CD14-positive monocyte (primary cell): Measurements from ENCODE around the gene SHROOM2. TPM values are rescaled to one million over a fixed set of nuclear protein-coding genes. Genes with fewer than 3 reads are reported as not detected.

ENCODE experiments used
- DNase-seq, 3 donors: peaks; one replicate each; pipeline ENCODE4 v3.0.0-alpha.2; 2011 to 2022
- H2AFZ ChIP-seq: 2 replicates; pipeline ENCODE4 v1.6.0; 2012; ENCODE audit warnings: mild to moderate bottlenecking, low read depth, low read length, inconsistent platforms; ENCODE audit not compliant: insufficient read depth, poor library complexity, severe bottlenecking
- H3K27ac ChIP-seq, 2 donors: 1 replicate in 1 of 2; 2 replicates in 1 of 2; pipeline ENCODE4 v1.5.1; 2012 to 2013; ENCODE audit warnings: low read length in 2 of 2, control low read depth in 1 of 2, inconsistent platforms in 1 of 2, low read depth in 1 of 2, mild to moderate bottlenecking in 1 of 2
- H3K27me3 ChIP-seq, 2 donors: one replicate each; pipeline versions ENCODE4 v1.6.0 to v1.6.1; 2011 to 2013; ENCODE audit warnings: low read length in 2 of 2; ENCODE audit not compliant: control insufficient read depth in 2 of 2, insufficient read depth in 2 of 2
- H3K36me3 ChIP-seq, 2 donors: replicated peaks in 1 of 2; 1 replicate in 1 of 2; 2 replicates in 1 of 2; pipeline versions ENCODE4 v1.5.1 to v1.6.1; 2012 to 2013; ENCODE audit warnings: low read length in 2 of 2, control low read depth in 1 of 2, inconsistent platforms in 1 of 2, mild to moderate bottlenecking in 1 of 2; ENCODE audit not compliant: insufficient read depth in 2 of 2, control insufficient read depth in 1 of 2
- H3K4me1 ChIP-seq, 2 donors: 1 replicate in 1 of 2; 2 replicates in 1 of 2; pipeline versions ENCODE4 v1.5.1 to v1.6.1; 2012 to 2013; ENCODE audit warnings: low read length in 2 of 2, control low read depth in 1 of 2, inconsistent platforms in 1 of 2, mild to moderate bottlenecking in 1 of 2, moderate library complexity in 1 of 2; ENCODE audit not compliant: insufficient read depth in 2 of 2, control insufficient read depth in 1 of 2
- H3K4me2 ChIP-seq: replicated peaks from 2 replicates; pipeline ENCODE3; 2012; ENCODE audit warnings: low read length, moderate library complexity, mild to moderate bottlenecking; ENCODE audit not compliant: poor library complexity, severe bottlenecking; ENCODE audit errors: extremely low read depth
- H3K4me3 ChIP-seq, 3 experiments: fragments of 200-600 bp in 1 of 3; sonication (generic) in 1 of 3; replicated peaks in 1 of 3; 1 replicate in 2 of 3; 2 replicates in 1 of 3; pipeline ENCODE4 v1.5.1; 2011 to 2013; ENCODE audit warnings: low read length in 3 of 3, mild to moderate bottlenecking in 3 of 3, control low read depth in 2 of 3, low read depth in 2 of 3, inconsistent platforms in 1 of 3, moderate library complexity in 1 of 3
- H3K79me2 ChIP-seq: 2 replicates; pipeline ENCODE4 v1.6.0; 2012; ENCODE audit warnings: mild to moderate bottlenecking, control low read depth, inconsistent platforms, low read length, moderate library complexity; ENCODE audit not compliant: insufficient read depth
- H3K9ac ChIP-seq: 2 replicates; pipeline ENCODE4 v1.6.0; 2017; ENCODE audit warnings: low read length, mild to moderate bottlenecking; ENCODE audit not compliant: insufficient read depth, poor library complexity, severe bottlenecking
- H3K9me3 ChIP-seq, 2 donors: replicated peaks in 1 of 2; 1 replicate in 1 of 2; 2 replicates in 1 of 2; pipeline versions ENCODE4 v1.5.1 to v1.6.1; 2012 to 2013; ENCODE audit warnings: low read length in 2 of 2, control low read depth in 1 of 2; ENCODE audit not compliant: control insufficient read depth in 1 of 2, insufficient read depth in 1 of 2
- H4K20me1 ChIP-seq: 2 replicates; pipeline ENCODE4 v1.6.0; 2012; ENCODE audit warnings: mild to moderate bottlenecking, low read length, control low read depth, moderate library complexity; ENCODE audit not compliant: insufficient read depth
- H3K27ac Mint-ChIP-seq, 7 donors: one replicate each; pipeline ENCODE4 v1.8.0; 2020; ENCODE audit warnings: mild to moderate bottlenecking in 7 of 7, mixed read lengths in 7 of 7, moderate library complexity in 6 of 7, inconsistent platforms in 2 of 7
- H3K27me3 Mint-ChIP-seq, 3 donors: one replicate each; pipeline ENCODE4 v1.8.0; 2021 to 2022; ENCODE audit warnings: low read depth in 3 of 3, mild to moderate bottlenecking in 3 of 3, mixed read lengths in 3 of 3, moderate library complexity in 3 of 3, inconsistent platforms in 1 of 3
- H3K36me3 Mint-ChIP-seq, 2 donors: one replicate each; pipeline ENCODE4 v1.8.0; 2020; ENCODE audit warnings: mixed read lengths in 2 of 2, inconsistent platforms in 1 of 2, mild to moderate bottlenecking in 1 of 2
- H3K4me1 Mint-ChIP-seq: one replicate; pipeline ENCODE4 v1.8.0; 2020; ENCODE audit warnings: mild to moderate bottlenecking, mixed read lengths
- H3K4me3 Mint-ChIP-seq, 2 donors: one replicate each; pipeline ENCODE4 v1.8.0; 2020; ENCODE audit warnings: mild to moderate bottlenecking in 2 of 2, mixed read lengths in 2 of 2, moderate library complexity in 1 of 2
- H3K9me3 Mint-ChIP-seq, 7 donors: one replicate each; pipeline ENCODE4 v1.8.0; 2020 to 2022; ENCODE audit warnings: mixed read lengths in 7 of 7, mild to moderate bottlenecking in 6 of 7, moderate library complexity in 6 of 7, inconsistent platforms in 2 of 7
- CTCF ChIP-seq: fragments of 200-600 bp; IDR thresholded peaks from one replicate; pipeline ENCODE4 v1.8.0; 2022; ENCODE audit warnings: antibody characterized with exemption, mild to moderate bottlenecking
- WGBS: methylation state at CpG from one replicate; pipeline ENCODE4 v1.1.5; 2013; ENCODE audit warnings: missing lambda C conversion rate; ENCODE audit not compliant: insufficient coverage; 5-methylcytosine and 5-hydroxymethylcytosine counted together
- intact Hi-C, 2 donors: fragments of 100-400 bp; cut with micrococcal nuclease; formaldehyde crosslinking; loops; one replicate each; pipeline versions ENCODE4 v1.15.0 to v1.15.1; 2023
- polyA plus RNA-seq, 3 donors: library from polyadenylated mRNA; depleted of rRNA in 1 of 3; unstranded in 2 of 3; stranded (reverse) in 1 of 3; fragments of 300-500 nt in 2 of 3; fragments of >200 nt in 1 of 3; fragmentation: Illumina TruSeq in 2 of 3; gene quantifications; 1 replicate in 2 of 3; 2 replicates in 1 of 3; pipeline ENCODE4 v1.2.3, GENCODE V29; 2012 to 2021

Gene SHROOM2
- polyA plus RNA-seq, 3 donors: not detected

GRCh38 chrX:9789555-9789954, 3.3 kb downstream of the SHROOM2 start:
- Histone ChIP-seq H3K27me3 (peaks cover 33 to 49% of the 10 kb centered on the region in 2 donors), H2AFZ (no peak overlapping the region), H3K36me3 (no peaks in the 10 kb centered on the region), H3K4me3 (no peak overlapping the region), H3K4me1 (no peaks in the 10 kb centered on the region), H3K9ac (no peak overlapping the region), H4K20me1 (no peaks in the 10 kb centered on the region), H3K9me3 (peaks cover 0 to 10% of the 10 kb centered on the region in 2 donors), H3K27ac (no peak overlapping the region), H3K79me2 (no peaks in the 10 kb centered on the region), H3K4me2 (no peak overlapping the region)
- Mint-ChIP-seq H3K36me3 (no peaks in the 10 kb centered on the region), H3K9me3 (peaks cover 0 to 12% (median 4%) of the 10 kb centered on the region in 7 donors), H3K4me1 (no peaks in the 10 kb centered on the region), H3K4me3 (peak overlapping the region in 1 of 2 donors; percentile 59), H3K27ac (no peak overlapping the region), H3K27me3 (peaks cover 38 to 64% (median 59%) of the 10 kb centered on the region in 3 donors)
- no peak for TF ChIP-seq CTCF
- intact Hi-C loops: no loop called here
- no peak for DNase-seq
- WGBS: 100% methylated on average over 1 of the region's 5 CpGs

- H3K9me3 ChIP-seq: no peaks in the 10 kb centered on the region
- no peaks in the 10 kb centered on the region for H4K20me1 ChIP-seq
- H3K4me2 ChIP-seq: no peak overlapping the region
- DNase-seq: no peak
- WGBS: no CpG with 5 or more reads among the region's 6 CpGs
- H2AFZ ChIP-seq: no peak overlapping the region
- intact Hi-C loops: no loop called here
- no peaks in the 10 kb centered on the region for H3K36me3 ChIP-seq
- H3K9ac ChIP-seq: no peak overlapping the region
- H3K79me2 ChIP-seq: no peaks in the 10 kb centered on the region
- H3K4me1 Mint-ChIP-seq: no peaks in the 10 kb centered on the region
- TF ChIP-seq CTCF: no peak
- H3K4me3 Mint-ChIP-seq: no peak overlapping the region
- H3K4me3 ChIP-seq: no peak overlapping the region
- H3K27ac ChIP-seq: no peak overlapping the region
- peaks cover 6 to 15% (median 10%) of the 10 kb centered on the region in 7 donors for H3K9me3 Mint-ChIP-seq
- no peaks in the 10 kb centered on the region for H3K36me3 Mint-ChIP-seq
- no peaks in the 10 kb centered on the region for H3K4me1 ChIP-seq
- peaks cover 36 to 66% (median 51%) of the 10 kb centered on the region in 3 donors for H3K27me3 Mint-ChIP-seq
- H3K27ac Mint-ChIP-seq: no peak overlapping the region
- H3K27me3 ChIP-seq: peaks cover 26 to 39% of the 10 kb centered on the region in 2 donors
These were observed 4.6 kb downstream of the SHROOM2 start for GRCh38 chrX:9790866-9791265.
